ENCODE results near the gene ARHGAP36.

DNA sequence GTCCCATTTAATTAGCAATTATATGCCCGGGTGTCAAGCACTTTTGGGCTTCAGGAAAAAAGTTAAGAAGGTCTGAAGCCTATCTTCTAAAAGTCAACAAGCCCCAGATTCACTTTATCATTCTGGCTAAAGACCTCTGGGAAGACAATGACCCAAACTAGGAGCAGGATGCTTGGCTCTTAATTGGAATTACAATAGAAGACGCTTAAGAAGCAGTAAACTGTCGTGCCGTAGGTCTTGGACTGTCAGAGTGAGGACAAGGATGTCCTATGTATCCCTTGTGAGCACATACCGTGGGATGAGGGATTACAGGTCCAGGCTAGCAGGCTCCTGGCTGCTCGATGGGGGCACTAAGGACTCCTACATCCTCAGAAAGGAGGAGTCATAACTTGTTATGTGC, 3.2 kb upstream of the ARHGAP36 start:
- no peak for TF ChIP-seq POLR2AphosphoS5 (IDR thresholded peaks at IDR 0.05)
- no peak for TF ChIP-seq POLR2A (IDR thresholded peaks at IDR 0.05)
- TF ChIP-seq, protein P1, sequence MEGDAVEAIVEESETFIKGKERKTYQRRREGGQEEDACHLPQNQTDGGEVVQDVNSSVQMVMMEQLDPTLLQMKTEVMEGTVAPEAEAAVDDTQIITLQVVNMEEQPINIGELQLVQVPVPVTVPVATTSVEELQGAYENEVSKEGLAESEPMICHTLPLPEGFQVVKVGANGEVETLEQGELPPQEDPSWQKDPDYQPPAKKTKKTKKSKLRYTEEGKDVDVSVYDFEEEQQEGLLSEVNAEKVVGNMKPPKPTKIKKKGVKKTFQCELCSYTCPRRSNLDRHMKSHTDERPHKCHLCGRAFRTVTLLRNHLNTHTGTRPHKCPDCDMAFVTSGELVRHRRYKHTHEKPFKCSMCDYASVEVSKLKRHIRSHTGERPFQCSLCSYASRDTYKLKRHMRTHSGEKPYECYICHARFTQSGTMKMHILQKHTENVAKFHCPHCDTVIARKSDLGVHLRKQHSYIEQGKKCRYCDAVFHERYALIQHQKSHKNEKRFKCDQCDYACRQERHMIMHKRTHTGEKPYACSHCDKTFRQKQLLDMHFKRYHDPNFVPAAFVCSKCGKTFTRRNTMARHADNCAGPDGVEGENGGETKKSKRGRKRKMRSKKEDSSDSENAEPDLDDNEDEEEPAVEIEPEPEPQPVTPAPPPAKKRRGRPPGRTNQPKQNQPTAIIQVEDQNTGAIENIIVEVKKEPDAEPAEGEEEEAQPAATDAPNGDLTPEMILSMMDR (IDR thresholded peaks at IDR 0.05), result no peak
- TF ChIP-seq EP300 (IDR thresholded peaks at IDR 0.05; ENCODE audit: low read depth), result no peak
